Measurements from ENCODE around the gene ARHGEF12.

ARHGEF12 gene

DNA sequence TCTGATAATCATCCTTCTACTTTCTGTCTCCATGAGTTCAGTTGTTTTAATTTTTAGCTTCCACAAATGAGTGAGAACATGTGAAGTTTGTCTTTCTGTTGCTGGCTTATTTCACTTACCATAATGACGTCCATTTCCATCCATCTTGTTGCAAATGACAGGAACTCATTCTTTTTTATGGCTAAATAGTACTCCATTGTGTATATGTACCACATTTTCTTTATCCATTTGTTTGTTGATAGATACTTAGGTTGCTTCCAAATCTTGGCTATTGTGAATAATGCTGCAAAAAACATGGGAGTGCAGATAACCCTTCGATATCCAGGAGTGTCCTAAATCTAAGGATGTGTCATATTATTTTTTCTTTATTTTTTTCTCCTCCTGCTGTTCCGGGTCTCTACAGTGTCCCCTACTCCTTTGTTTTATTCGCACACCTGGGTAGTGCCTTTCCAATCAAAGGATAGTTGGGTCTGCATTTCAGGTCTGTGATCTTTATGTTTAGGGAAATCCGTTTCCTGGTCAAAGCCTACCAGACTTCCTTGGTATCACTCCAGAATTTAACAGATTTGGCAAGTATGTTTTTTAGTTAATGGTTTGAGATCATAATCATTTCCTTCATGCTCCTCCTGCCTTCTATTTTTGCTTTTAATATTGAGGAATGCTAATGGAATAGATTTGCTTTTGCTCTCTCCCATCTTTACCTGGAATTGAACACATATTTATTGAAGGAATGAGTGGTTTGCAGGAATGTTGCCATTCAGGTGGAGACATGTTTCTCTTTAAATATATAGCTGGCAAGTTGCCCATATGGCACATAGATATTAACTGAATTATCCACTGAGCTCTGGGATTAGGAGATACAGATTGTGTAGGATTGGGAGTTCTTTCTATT lies 53.7 kb downstream of the ARHGEF12 start:
- DNase-seq (ENCODE audit: low spot score), result peak; percentile 40

DNA sequence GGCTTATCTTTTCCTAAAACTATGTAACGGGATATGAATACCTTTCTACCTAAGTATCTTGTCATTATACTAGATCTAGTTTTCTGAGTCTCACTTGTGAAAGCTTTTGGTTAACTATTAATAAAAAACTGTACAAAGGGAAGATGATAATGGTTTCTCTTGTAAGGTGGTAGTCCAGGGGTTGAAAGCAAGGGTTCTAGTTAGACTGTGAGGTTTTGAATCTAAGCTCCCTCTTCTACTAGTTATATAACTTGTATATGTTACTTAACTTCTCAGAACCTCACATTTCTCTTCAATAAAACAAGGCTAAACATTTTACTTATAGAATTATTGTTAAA lies 54.3 kb downstream of the ARHGEF12 start:
- no peak for DNase-seq (ENCODE audit: low spot score)

DNA sequence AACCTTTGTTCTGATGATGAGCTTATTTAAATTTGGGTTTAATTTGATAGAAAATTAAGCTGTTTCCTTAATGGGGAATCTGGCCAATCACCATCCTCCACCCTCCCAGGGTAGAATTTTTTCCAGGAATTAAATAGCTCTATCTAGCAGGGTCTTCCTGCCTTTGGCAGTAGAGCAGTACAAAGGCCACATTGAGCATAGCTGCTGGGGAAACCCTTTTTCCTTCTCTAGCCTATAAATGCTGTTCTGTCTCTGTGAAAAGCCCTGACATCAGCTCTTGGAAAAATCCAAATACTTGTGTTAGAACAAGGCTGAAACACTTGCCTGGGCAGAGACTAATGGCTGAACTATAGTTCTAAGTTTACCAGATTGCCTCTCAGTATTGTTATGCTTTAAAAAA lies 55.1 kb downstream of the ARHGEF12 start:
- no peak for DNase-seq (ENCODE audit: low spot score)

DNA sequence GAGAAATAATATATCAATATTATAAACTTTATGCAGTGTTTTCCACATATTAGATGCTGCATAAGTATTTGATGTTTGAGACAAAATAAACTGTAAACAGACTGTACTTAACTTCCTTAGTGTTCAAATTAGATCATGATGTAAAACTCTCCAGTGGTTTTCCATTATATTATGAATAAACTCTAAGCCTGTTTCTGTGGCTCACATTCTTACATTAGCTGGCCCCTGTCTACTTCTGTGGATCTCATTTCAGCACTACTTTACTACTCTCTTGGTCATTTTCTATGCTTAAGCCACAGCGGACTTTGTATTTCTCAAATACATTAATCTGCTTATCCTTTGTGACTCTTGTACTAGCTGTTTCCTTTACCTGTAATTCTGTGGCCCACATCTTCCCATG lies 55.6 kb downstream of the ARHGEF12 start:
- DNase-seq (ENCODE audit: low spot score), result no peak

DNA sequence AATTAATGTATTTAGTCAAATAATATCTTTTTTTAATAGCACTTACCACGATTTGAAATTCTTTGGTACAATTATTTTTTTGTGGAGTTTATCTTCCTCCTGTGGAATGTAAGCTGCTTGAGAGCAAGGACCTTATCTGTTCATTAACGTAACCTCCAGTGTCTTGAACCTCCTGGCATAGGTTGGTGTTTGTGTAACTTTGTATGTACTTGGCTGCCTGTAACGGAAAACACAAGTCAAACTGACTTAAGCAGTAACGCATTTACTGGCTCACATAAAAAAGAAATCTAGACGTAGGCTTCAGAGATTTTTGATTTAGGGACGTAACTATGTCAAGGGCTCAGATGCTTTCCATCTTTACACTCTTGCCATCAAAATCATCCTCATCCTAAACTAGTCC lies 56.1 kb downstream of the ARHGEF12 start:
- no peak for DNase-seq (ENCODE audit: low spot score)

DNA sequence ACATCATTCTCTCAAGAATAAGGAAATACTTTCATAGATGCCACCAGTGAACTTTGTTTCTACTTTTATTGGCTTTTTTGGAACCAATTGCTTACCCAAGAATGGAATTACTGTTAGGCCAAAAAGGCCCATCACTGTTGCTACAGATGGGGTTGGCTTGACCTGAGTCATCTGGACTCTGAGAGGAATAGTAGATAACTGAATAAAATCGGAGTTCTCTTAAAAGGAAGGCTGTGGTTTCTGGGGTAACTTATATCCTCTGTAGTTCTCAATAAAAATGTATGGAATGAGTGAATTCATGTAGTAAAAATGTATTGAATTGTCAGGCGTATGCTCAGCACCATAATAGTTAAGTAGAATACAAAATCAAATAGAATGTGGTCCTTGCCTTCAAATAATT lies 56.6 kb downstream of the ARHGEF12 start:
- no peak for DNase-seq (ENCODE audit: low spot score)

DNA sequence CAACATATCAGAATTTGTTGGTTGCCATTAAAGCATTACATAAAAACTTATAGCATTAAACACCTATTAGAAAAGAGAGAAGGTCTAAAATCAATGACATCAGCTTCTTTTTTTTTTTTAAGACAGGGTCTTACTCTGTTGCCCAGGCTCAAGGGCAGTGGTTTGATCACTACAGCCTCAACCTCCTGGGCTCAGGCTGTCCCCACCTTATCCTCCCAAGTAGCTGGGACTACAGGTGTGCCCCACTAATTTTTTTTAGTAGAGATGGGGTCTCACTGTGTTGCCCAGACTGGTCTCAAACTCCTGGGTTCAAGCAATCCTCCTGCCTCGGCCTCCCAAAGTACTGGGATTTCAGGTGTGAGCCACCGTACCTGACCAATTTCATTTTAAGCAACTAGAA lies 57.9 kb downstream of the ARHGEF12 start:
- DNase-seq (ENCODE audit: low spot score), result no peak

DNA sequence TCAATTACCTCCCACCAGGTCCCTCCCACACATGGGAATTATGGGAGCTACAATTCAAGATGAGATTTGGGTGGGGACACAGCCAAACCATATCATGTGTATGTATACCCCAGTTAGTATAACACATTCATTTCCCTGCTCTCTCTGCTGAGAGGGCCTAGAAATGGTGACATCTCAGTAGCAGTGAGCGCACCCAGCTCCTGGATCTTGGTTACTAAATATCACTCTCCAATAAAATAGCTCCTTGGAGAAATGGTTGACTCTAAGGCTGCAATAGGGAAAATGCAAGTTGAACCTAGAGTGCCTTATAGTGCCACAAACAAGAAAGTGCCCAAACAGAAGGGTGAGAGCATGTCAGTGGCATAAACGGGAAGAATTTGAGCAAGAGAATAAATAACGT lies 59.6 kb downstream of the ARHGEF12 start:
- DNase-seq (ENCODE audit: low spot score), result no peak

DNA sequence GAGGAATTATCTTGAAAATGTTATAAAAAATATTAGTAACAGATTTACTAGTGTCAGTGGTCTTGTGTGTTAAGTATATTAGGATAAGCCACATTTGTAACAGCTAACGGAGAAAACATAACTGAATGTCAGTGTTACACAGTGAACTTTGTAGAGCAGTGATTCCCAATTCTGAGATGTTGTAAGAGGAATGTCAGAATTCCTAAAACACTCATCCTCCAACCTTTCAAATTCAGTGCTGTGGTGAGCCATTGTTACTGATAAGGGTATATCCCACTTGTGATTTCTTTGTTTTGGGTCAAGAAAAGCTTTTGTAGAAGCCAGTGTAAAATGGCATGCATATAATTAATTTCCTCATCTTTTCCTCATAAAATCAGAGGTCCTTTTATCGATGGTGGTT lies 61.9 kb downstream of the ARHGEF12 start:
- DNase-seq (ENCODE audit: low spot score), result no peak

DNA sequence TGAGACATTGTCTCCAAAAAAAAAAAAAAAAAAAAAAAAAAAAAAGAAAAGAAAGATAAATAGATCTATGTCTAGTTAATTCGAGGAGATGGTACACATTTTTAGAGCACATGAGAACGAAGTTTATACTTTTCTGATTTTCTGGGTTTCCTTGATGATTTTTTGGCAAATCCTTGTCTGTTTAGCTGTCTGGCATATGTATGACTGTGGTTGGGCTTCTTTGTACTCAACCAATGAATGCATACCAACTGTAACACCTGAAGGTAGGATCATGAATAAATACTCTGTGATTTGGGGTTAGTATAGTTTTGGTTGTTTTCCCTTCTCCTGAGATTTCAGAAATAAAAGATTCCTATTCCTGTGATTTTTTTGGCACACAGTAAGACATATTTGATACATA lies 63.1 kb downstream of the ARHGEF12 start:
- no peak for DNase-seq (ENCODE audit: low spot score)

DNA sequence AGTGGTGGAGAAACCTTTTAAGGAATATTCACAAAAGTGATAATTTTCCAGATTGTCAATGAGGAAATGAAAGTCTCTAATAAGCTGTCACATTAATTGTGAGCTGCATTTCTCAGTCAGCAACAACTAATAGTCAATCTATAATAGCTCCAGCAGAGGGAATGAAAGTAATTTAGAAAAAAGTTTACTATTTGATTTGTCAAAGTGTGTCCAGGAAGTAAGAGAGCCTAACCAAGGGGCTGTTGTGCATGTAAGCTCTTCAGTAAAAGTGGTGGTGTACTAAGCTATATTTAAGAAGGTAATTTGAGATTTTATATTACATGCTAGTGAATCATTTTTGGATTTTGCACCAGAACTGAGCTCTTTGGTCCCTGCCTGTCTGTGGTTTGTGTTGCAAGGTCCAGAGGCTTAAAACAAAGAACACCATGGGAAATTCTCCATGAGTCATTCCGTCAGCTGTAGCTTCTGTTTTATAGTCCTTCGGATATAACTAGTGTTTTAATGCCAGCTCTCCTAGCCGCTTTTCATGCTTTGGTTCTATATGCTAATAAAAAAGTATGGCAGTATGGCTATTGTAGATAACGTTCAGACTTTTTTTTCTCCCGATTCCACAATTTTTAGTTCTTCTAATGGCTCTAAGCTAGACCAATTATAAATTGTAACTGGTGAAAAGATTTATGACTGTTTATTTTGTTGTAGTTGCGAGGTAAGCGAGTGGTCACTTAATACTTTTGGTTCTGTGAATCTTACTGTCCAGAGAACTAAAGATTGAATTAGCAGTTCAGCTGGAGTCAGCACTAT lies 64.6 kb downstream of the ARHGEF12 start:
- DNase-seq (ENCODE audit: low spot score), result no peak

DNA sequence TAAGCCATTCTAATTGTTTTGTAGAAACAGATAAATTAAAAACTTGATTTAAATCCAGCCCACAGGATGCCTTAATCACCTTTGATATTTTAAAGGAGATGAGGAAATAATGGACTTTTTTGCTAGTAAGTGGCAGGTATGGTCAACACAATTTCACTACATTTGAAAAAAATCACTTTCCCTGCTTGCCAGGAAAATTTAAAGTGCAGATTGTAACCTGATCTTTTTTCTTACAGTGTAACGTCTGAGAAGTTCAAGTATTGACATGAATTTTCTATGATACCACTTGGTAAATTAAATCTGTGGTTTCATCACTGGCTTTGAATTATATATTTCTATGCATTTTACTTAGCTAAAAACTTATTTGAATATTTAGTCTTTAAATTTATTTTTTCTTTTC lies 65.3 kb downstream of the ARHGEF12 start:
- DNase-seq (ENCODE audit: low spot score), result no peak

DNA sequence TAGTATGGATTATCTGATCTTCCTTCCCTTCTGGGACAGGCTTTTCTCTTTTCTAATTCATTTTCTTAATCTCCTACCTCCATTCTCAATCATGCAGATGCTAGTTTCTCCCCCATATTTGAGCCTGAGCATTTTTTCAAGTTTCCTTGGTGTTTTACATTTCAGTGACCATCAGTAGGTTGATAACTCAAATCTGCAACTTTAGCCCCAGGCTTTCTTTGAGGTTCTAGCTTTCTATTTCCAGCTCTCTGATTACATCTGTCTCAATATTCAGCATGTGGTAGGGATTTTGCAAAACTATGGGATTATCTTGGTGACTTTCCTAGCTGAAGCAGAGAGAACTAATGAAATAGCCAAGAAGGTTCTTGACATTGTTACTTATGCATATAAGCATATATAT lies 67.8 kb downstream of the ARHGEF12 start:
- DNase-seq (ENCODE audit: low spot score), result no peak

DNA sequence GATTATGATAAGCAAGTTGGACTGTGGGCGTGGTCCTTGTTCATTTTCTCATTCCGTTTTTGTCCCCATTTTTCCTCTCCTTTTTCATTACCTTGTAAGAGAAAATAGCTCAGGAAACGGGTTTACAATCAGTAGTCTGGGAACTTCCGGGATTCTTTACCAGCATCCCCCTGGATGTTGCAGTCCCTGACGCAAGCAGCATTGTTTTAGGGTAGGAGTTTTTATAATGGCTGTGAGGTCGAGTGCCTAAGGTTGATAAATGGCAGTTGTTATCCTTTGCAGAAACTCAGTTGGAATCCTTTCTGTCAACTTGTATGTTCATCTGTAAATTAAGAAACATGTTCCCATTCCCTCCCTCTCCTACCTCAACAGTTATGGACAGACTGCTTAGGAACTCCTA lies 68.3 kb downstream of the ARHGEF12 start:
- no peak for DNase-seq (ENCODE audit: low spot score)

DNA sequence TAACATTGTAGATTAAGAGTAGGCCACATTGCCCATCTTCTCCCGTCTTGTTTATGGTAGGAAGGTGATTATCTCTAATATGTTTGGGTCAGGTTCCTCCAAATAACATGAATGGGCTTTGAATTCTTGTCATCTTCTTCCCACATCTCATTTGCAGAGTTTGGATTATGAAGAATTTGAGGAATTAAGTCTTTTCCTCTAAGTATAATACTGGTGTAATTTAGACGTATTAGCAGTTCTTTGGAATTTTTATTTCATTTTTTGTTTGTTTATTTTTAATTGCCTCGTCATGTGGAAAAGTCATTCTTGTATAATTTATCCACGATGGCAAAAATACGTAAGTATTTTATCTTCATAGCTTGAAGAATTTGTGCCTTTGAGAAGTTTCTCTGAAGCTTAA lies 73.4 kb downstream of the ARHGEF12 start:
- no peak for DNase-seq (ENCODE audit: low spot score)

DNA sequence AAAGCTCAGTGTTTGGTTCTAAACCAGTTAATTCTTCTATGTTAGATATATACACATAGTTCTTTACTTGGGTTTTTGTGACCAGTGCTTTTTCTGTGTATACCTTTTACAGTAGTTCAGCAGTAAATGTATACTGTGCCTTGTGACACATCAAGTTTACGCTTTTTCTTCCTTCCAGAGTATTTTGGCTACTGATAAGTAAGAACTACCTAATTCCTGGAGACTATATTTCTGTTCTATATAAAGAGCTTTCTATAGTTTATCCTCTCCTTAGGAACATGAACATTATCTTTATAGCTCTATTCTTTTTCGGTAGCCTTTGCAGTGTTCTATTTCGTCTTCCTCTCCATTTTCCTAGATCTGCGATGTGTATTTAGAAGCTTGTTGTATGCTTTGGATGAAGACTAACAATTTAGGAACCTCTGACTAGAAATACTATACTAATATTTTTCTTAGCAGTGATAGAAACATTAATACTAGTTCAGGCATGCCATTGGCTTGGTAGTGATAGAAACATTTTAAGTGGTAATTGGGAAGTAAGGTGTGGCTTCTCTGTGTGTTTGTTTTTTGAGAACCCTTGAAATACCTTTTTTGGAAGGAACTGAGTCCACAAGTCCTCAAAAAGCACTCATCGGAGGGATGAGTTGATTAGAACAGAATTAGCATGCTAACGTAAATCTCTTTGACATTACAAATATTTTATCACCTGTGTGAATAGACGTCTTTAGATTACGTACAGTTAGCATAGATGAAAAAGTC lies 74.6 kb downstream of the ARHGEF12 start:
- DNase-seq (ENCODE audit: low spot score), result no peak

DNA sequence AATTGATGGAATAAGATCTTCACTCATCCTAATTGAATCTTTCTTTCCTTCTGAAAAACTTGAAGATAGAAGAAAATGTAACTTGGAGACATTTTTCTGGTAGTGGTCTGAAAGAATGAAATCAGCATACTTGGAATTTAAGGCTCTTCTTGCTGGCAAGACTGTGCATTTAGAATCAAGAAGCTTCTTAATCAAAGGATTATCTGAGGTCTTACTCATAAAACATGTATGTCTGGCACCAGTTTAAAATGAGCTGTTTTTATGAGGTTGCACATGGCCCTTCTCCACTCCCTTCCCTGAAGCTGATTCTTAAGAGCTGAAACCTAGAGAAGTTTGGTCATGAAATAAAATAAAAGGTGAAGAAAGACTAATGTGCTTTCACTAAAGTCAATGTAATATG lies 77.3 kb downstream of the ARHGEF12 start:
- DNase-seq (ENCODE audit: low spot score), result no peak

DNA sequence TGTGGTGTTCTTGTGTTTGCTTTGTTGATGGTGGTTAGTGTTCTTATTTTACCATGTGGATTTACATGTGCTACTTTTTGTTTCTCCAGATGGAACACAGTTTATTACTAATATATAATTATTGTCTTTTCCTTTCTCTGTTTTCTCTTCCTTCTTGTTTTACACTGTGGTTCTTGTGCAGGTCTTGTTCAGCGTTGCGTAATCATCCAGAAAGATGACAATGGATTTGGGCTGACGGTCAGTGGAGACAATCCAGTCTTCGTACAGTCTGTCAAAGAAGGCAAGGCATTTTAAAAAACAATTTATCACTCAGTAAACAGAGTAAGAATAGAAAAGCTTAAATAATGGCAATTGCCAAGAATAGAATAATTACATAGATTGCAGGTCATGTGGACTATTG lies 84.4 kb downstream of the ARHGEF12 start:
- no peak for DNase-seq (ENCODE audit: low spot score)

DNA sequence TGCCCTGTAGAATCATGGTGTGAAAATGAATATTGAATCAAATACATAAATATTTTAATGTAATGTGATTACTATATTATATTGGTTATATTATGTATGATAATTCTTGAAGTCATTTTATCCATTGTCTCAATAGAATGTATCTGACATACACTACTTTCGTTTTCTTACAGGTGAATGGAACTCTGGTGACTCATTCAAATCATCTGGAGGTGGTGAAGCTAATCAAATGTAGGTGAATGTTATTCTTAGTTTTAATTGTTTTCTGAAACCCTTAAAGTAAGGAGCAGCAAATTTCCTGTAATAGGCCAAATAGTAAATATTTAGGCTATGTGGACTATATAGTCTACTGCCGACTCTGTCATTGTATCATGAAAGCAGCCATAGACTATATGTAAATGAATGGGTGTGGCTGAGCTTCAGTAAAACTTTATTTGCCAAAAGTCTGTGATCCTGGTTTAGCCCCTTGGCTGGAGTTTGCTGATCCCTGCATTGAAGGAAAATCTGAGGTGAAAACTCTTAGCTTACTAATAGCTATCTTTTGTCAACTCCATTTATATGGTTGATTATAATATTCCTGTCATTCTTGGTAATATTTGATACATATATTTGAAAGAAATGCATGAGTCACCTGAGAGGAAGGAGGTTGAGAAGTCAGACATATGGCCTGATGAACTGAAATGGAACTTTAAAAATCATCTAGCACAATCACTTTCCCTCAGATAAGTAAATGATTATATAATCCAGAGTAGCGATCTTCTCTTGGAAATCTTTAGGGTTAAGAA lies 88.2 kb downstream of the ARHGEF12 start:
- DNase-seq (ENCODE audit: low spot score), result no peak

DNA sequence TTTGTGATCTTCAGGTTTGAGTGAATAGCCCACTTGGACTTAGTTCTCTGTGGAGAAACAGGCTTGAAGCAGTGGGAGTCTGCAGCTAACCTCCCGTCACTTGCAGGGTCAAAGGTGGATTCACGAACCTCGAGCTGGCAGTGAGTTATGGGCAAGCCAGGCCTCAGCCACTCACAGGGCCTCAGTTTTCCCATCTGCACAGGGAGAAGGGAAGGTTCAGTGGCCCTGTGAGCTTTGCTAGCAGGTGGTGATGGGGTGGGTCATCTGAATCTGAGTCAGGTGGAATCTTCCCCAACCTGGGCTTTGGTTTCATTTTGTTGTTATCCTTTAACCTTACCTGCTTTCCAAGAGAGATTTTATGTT lies 88.7 kb downstream of the ARHGEF12 start:
- DNase-seq (ENCODE audit: low spot score), result no peak

DNA sequence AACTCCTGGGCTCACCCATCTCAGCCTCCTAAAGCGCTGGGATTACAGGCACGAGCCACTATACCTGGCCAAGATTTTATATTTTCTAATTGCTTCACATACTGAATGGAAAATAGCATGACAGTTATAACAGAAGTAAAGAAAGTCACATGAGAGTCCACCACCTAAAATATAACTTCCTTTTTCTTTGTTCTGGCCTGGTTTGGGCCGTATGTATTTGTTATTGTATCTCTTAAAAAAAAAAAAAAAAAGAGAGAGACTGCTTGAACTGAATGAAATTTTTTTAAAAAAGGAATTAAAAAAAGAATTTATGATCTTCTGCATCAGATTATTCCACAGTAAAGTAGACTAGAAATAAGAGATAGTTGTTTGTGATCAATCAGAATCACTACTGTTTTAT lies 89.3 kb downstream of the ARHGEF12 start:
- DNase-seq (ENCODE audit: low spot score), result no peak

DNA sequence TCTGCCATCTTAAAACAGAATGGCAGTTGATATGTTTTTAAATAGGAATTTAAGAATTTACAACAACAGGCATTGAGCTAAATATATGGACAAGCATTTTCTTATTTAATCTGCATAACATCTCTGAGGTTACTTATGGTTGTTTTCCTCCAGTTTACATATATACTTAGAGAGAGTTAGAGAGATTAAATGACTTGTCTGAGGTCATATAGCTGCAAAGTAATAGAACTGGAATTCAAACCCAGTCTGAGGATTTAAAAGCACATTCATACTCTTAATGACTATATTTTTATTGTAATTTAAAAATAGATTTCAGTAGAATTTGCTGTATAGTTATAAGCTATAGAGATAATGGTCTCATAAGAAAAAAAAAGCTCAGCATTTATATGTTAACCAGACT lies 93.9 kb downstream of the ARHGEF12 start:
- DNase-seq (ENCODE audit: low spot score), result no peak

Measured in hematopoietic multipotent progenitor cell treated with erythropoietin and hydrocortisone succinate and interleukin-3 and kit ligand, for 17 days (in vitro differentiated cells).